Tibial artery (tissue), 4 donors: ENCODE results near the gene LRCH1.

ENCODE experiments used
- DNase-seq, 2 donors: peaks; one replicate each; pipeline ENCODE4 v3.0.0-alpha.2; 2019
- H3K27ac ChIP-seq, 2 donors: fragments of 200-600 bp; sonication (generic) in 1 of 2; 1 replicate in 1 of 2; 2 replicates in 1 of 2; pipeline ENCODE4 v1.5.1; 2018 to 2019; ENCODE audit warnings: mild to moderate bottlenecking in 1 of 2
- H3K27me3 ChIP-seq, 2 donors: fragments of 200-600 bp; sonication (generic) in 1 of 2; one replicate each; pipeline versions ENCODE4 v1.5.1 to v1.6.0; 2016 to 2019
- H3K36me3 ChIP-seq, 3 donors: fragments of 200-600 bp; sonication (generic) in 2 of 3; one replicate each; pipeline ENCODE4 v1.5.1; 2016 to 2019; ENCODE audit warnings: mild to moderate bottlenecking in 2 of 3
- H3K4me1 ChIP-seq, 4 donors: fragments of 200-600 bp; sonication (generic) in 2 of 4; 1 replicate in 3 of 4; 2 replicates in 1 of 4; pipeline ENCODE4 v1.5.1; 2016 to 2019
- H3K4me3 ChIP-seq, 2 donors: fragments of 200-600 bp; sonication (generic) in 1 of 2; 1 replicate in 1 of 2; 2 replicates in 1 of 2; pipeline ENCODE4 v1.5.1; 2018 to 2019; ENCODE audit warnings: mild to moderate bottlenecking in 2 of 2
- H3K9me3 ChIP-seq, 3 donors: fragments of 200-600 bp; sonication (generic) in 1 of 3; one replicate each; pipeline ENCODE4 v1.5.1; 2016 to 2019
- intact Hi-C: fragments of 100-400 bp; cut with DNase I; formaldehyde crosslinking; loops from one replicate; pipeline ENCODE4 v1.15.0; 2023; ENCODE audit warnings: low total_unique reads
- TF ChIP-seq, protein P1 (sequence below), 2 experiments: fragments of 200-600 bp in 1 of 2; fragments of 450-650 bp in 1 of 2; IDR thresholded peaks; one replicate each; pipeline ENCODE4 v1.5.1; 2017 to 2019; ENCODE audit warnings: antibody characterized with exemption in 2 of 2, mild to moderate bottlenecking in 1 of 2, moderate library complexity in 1 of 2

The LRCH1 gene

GRCh38 chr13:46668302-46668720 is 115.3 kb downstream of the LRCH1 start:
- H3K36me3 ChIP-seq = peaks cover 0 to 22% (median 0%) of the 10 kb centered on the region in 3 donors
- peak in 1 of 2 donors; percentile 45 for DNase-seq
- peak overlapping the region in 1 of 2 donors; percentile 48 for H3K27ac ChIP-seq
- no peaks in the 10 kb centered on the region for H3K9me3 ChIP-seq
- H3K4me1 ChIP-seq = peaks cover 0 to 55% (median 37%) of the 10 kb centered on the region in 4 donors
- no peaks in the 10 kb centered on the region for H3K27me3 ChIP-seq
- TF ChIP-seq, protein P1, sequence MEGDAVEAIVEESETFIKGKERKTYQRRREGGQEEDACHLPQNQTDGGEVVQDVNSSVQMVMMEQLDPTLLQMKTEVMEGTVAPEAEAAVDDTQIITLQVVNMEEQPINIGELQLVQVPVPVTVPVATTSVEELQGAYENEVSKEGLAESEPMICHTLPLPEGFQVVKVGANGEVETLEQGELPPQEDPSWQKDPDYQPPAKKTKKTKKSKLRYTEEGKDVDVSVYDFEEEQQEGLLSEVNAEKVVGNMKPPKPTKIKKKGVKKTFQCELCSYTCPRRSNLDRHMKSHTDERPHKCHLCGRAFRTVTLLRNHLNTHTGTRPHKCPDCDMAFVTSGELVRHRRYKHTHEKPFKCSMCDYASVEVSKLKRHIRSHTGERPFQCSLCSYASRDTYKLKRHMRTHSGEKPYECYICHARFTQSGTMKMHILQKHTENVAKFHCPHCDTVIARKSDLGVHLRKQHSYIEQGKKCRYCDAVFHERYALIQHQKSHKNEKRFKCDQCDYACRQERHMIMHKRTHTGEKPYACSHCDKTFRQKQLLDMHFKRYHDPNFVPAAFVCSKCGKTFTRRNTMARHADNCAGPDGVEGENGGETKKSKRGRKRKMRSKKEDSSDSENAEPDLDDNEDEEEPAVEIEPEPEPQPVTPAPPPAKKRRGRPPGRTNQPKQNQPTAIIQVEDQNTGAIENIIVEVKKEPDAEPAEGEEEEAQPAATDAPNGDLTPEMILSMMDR (IDR thresholded peaks at IDR 0.05) = no peak
- peak overlapping the region in 1 of 2 donors; percentile 13 for H3K4me3 ChIP-seq
- intact Hi-C loops = no loop called here

- DNase-seq = no peak
- TF ChIP-seq, protein P1 (IDR thresholded peaks at IDR 0.05) = no peak
- Histone ChIP-seq H3K4me3 (no peak overlapping the region), H3K4me1 (peaks cover 0 to 55% (median 34%) of the 10 kb centered on the region in 4 donors), H3K9me3 (no peaks in the 10 kb centered on the region), H3K36me3 (peaks cover 0 to 22% (median 0%) of the 10 kb centered on the region in 3 donors), H3K27ac (peak overlapping the region in 1 of 2 donors; percentile 48), H3K27me3 (no peaks in the 10 kb centered on the region)
- intact Hi-C loops = no loop called here
Measured at GRCh38 chr13:46668931-46669525, 116.1 kb downstream of the LRCH1 start.

- Histone ChIP-seq H3K27me3 (no peaks in the 10 kb centered on the region), H3K27ac (no peak overlapping the region), H3K36me3 (peaks cover 0 to 22% (median 0%) of the 10 kb centered on the region in 3 donors), H3K4me3 (no peak overlapping the region), H3K4me1 (peaks cover 0 to 55% (median 20%) of the 10 kb centered on the region in 4 donors), H3K9me3 (no peaks in the 10 kb centered on the region)
- no peak for DNase-seq
- intact Hi-C loops = no loop called here
- TF ChIP-seq, protein P1 (IDR thresholded peaks at IDR 0.05) = no peak
Measured at GRCh38 chr13:46672338-46673090, 119.5 kb downstream of the LRCH1 start.

- peak overlapping the region; percentile 43 to 65 for H3K27ac ChIP-seq
- no peak overlapping the region for H3K4me3 ChIP-seq
- H3K4me1 ChIP-seq = peaks cover 0 to 64% (median 23%) of the 10 kb centered on the region in 4 donors
- no peaks in the 10 kb centered on the region for H3K9me3 ChIP-seq
- no peak for DNase-seq
- H3K27me3 ChIP-seq = no peaks in the 10 kb centered on the region
- intact Hi-C loops = no loop called here
- TF ChIP-seq, protein P1 (IDR thresholded peaks at IDR 0.05) = no peak
- peaks cover 0 to 22% (median 0%) of the 10 kb centered on the region in 3 donors for H3K36me3 ChIP-seq
Measured at GRCh38 chr13:46675016-46675415, 122.0 kb downstream of the LRCH1 start.

GRCh38 chr13:46676378-46676725 is 123.4 kb downstream of the LRCH1 start:
- peaks cover 0 to 9% (median 0%) of the 10 kb centered on the region in 3 donors for H3K36me3 ChIP-seq
- H3K9me3 ChIP-seq = no peaks in the 10 kb centered on the region
- intact Hi-C loops = no loop called here
- peaks cover 0 to 75% (median 31%) of the 10 kb centered on the region in 4 donors for H3K4me1 ChIP-seq
- H3K4me3 ChIP-seq = no peak overlapping the region
- no peak for DNase-seq
- TF ChIP-seq, protein P1 (IDR thresholded peaks at IDR 0.05) = no peak
- H3K27ac ChIP-seq = peak overlapping the region; percentile 43 to 65
- H3K27me3 ChIP-seq = no peaks in the 10 kb centered on the region
